NCI-H128 (cell line): Measurements from ENCODE around the gene IGF2R.

ENCODE experiments used
- DNase-seq: peaks from one replicate; lab custom pipeline; 2025; ENCODE audit not compliant: unreplicated experiment; lab: John Stamatoyannopoulos, UW

IGF2R gene

DNA sequence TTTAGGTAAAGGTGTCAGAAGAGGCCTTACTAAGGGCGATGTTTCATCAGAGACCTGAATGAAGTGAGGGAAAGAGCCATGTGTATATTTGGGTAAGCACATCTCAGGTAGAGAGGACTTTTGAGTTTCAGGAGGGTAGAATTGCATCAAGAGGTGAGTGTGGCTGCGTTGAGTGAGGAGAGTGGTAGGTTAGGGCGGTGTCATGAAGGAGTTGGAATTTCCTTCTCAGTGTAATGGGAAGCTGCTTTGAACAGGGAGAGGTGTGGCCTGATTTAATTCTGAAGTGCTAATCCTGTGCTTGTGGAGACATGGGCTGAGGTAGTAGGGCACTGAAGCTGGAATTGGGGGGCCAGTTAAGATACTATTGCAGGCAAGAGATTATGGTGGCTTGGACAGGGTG is 53.9 kb downstream of the IGF2R start:
- DNase-seq, result no peak

DNA sequence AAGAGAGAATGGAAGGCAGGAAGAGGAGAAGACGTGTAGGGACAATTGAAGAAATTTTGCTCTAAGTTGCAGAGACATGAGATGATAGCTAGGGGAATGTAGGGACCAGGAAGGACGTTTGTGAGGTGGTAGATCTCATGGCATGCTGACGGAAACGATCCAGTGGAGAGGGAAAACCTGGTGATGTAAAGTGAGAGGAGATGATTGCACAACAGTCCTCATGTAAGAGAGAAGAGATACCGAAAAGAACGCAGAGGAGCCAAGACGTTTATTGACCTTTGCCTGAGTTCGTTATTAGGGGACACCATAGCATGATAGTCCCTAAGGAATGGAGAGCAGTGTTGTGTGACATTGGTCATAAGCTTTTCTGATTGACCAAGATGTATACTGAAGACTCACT is 55.3 kb downstream of the IGF2R start:
- no peak for DNase-seq

DNA sequence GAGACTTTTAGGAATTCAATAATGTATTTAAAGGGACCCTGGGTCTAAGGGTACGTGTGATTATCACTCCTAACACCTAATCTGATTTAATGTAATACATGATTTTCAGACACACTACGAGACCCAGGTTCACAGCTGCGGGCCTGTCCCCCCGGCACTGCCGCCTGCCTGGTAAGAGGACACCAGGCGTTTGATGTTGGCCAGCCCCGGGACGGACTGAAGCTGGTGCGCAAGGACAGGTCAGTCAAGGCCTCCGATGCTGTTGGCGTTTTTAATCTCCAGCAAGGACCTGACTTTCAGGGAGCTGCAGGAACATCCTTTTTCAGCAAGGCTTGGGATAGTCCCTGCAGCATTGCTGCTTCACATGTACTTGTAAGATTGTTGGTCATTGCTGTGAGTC is 58.2 kb downstream of the IGF2R start:
- DNase-seq, result no peak

DNA sequence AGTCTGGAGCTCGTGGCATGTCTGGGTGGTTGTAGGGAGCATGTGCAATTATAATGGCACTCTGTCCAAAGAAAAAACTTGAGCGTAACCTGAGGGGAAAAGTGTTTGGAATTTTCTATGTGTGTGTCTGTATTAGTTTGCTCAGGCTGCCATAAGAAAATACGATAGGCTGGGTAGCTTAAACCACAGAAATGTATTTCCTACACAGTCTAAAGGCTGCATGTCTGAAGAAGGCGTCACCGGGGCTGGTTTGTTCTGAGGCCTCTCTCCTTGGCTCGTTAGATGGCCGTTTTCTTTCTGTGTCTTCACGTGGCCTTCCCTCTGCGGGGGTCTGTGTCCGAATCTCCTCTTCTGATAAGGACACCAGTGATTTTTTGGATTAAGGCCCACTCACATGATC is 59.0 kb downstream of the IGF2R start:
- no peak for DNase-seq

DNA sequence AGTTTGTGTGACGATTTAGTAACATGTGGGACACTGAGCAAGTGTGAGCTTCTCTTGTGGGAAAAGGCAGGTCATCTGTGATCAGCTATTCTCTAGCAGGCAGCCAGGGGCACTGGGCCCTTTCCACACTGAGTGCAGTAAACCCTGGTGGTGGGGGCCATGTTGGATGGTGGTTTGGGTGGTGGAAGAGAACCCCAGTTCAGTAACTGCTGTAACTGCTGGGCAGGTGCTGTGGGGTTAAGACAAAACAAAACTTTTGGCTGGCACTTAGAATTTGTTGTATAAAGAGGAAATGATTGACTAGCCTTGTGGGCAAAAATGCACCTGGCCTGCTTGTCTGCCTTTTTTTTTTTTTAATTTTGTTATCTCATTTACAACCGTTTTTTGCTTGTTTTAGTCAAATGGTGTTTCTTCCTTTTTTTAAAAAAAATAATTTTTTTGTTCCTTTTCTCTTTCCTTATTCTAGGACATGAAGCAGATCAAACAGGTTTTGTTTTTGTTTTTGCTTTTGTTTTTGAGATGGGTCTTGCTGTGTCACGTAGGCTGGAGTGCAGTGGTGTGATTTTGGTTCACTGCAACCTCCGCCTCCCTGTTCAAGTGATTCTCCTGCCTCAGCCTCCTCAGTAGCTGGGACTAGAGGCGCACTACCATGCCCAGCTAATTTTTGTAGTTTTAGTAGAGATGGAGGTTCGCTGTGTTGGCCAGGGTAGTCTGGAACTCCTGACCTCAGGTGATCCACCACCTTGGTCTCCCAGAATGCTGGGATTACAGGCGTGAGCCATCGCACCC is 59.8 kb downstream of the IGF2R start:
- DNase-seq, result no peak

DNA sequence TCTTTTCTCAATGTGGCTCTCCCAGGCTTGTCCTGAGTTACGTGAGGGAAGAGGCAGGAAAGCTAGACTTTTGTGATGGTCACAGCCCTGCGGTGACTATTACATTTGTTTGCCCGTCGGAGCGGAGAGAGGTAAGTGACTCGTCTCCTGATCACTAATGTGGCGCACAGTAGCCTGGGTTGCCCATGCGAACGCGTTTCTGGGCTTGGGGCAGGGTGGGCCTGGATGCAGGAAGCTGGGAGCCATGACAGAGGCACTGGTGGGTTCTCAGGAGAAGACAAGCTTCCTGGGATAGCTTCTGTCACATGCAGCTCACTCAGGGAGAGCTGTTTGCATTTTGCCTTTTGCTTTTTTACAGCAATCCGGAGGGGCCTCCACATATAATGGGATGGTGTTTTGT is 60.6 kb downstream of the IGF2R start:
- DNase-seq, result no peak

DNA sequence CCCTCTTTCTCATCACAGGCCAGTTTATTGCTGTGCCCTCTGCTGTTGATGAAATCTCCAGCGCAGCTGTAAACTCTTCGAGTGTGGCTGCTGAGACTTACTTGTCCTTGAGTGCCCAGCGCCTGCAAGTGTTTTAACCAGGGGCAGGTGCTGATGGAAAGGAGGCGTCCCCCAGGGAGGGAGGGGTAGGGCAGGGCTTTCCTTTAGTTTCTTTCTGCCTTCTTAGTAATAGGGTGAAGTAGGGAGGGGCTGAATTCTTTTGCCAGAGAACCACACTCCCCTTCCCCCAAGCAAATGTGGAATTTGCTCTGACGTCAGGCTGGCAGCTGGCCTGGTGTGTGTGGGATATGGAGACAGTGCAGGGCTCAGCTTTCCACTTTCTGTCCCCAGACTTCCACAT is 61.2 kb downstream of the IGF2R start:
- peak; percentile 51 for DNase-seq

DNA sequence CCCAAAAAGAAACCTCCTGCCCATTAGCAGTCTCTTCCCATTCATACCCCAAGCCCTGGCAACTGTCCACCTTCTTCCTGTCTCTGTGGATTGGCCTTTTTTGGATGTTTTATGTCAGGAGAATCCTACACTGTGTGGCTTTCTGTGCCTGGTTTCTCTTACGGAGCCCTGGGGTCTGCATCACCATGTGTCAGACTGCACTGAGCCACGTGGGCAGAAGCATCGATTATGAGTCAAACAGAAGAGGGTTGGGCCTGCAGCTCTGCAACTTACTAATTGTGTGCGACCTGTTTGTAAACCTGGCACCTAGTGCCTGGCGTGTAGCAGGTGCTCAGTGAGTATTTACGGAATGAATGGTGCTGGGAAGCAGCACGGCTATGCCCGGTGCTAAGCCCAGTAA is 62.6 kb downstream of the IGF2R start:
- DNase-seq, result no peak

DNA sequence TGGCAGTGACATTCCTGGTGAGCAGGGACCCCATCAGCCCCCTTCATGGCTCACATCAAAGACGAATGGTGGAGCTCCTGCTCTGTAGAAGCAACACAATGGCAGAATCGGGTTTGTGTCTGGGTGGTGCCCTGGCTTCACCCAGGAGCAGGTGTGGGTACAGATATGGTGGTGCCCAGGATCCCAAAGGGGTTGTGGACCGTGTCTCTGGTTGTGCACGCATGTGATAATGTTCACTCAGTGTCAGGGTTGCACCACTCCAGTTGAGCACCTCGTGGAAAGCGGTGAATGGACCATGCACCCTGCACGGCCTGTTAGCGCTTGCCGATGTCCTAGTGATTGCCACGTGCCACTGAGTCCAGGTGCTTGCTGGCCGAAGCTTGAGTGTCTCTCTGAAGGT is 63.0 kb downstream of the IGF2R start:
- DNase-seq, result no peak

DNA sequence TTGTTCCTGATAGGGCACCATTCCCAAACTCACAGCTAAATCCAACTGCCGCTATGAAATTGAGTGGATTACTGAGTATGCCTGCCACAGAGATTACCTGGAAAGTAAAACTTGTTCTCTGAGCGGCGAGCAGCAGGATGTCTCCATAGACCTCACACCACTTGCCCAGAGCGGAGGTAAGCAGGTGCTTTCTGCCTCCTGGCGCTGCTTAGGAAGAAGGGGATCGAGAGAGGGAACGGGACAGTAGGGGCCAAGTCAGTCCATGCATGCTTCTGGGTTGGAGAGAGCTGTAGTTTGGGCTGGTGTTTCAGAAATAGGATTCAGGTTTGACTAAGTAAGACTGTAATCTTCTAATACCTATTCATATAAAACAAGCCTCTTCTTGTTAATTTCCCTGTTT is 63.7 kb downstream of the IGF2R start:
- no peak for DNase-seq

DNA sequence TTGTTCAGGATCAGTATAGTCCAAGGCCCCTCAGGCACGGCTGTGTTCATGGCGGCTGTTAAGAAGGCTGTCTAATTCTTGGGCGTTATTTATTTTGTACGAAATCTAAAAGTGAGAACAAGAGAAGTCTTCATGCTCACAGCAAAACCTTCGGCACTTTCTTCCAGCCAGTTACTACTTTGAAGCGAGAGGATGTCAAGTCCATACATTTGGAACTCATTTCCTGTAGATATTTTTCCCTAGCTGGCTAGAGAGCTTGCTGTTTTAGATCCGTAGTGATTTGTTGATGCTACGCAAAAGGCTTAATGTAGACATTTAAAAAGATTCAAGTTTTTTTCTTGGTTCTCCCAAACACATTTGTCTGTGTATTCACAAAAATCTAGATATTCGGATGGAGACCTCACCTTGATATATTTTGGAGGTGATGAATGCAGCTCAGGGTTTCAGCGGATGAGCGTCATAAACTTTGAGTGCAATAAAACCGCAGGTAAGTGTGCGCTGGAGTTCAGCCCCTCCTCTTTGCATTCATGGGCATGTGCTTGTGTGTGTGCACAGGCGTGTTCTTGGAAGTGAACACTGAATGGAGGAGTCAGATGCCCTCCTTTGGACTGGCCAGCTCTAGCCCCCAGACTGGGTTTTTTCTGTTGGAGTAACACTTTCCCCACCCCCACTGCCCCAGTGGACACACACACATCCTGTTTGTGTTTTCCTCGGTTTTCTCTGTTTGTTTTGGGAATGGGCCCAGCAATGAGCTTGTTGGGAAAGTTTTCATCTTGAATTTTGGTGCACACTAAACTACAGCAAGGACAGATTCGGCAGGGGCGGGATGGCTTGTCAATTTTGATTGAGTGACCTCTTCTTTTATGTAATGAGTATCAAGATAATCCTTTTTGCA is 65.4 kb downstream of the IGF2R start:
- DNase-seq, result no peak

DNA sequence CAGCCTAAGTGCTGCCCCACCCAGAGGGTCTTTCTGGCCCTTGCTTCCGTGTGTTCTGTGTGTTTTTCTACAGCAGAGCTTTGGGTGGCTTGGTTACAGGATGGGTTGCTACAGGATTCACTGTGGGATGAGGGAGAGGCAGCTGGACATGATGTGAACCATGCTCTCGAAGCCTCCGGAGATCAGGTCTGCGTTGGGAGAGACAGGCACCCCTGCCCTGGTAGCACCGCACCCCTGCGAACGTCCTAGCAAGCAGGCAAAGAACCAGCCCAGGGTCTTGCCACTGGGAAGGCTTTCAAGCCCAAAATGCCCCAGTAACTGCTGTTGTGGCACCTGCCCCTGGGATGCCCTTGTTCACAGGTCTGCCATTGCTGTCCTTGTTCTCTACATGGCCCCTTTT is 66.4 kb downstream of the IGF2R start:
- DNase-seq, result no peak

DNA sequence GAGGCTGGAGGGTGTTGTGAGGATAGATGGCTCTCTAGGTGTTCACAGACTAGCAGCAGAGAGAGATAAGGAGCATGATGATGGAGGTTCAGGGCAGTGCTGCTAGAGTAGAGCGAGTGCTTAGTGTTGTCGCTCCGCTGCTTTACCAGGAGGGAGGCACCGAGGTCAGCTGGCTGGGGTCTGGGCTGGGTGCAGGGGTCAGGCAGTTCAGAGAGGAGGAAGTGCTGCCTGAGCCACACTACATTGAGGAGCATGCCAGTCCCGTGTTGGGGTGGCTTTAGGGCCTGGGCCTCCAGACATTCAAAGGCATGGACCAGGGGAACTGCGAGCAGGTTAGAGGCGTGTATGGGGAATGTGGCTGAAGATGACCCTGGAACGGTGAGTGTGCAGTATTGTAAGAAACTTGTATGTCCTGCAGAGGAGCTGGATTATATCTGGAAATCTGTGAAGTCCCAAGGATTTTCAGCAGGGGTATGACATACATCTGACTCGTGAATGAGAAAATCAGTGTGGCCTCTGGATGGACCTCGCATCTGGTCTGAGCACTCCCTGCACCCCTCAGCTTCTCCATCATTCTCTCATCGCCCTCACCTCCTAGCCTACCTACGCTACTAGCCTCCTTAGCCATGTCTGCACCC is 66.9 kb downstream of the IGF2R start:
- no peak for DNase-seq

DNA sequence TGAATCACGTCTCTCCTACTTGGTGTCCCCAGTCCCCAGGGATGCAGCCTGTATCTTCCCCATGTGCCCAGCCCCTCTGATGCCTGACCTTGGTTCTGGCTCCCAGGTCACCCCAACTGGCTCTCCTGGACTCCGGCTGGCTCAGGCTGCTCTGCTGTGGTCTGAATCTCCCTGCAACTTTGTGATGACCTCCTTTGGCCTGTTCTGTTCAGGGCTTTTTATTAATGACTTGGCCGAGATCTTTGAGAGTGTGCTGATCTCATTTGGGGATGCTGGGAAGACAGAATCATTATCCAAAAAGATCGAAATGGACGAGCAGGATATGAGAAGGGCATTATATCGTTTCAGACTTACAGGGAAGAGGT is 67.4 kb downstream of the IGF2R start:
- no peak for DNase-seq

DNA sequence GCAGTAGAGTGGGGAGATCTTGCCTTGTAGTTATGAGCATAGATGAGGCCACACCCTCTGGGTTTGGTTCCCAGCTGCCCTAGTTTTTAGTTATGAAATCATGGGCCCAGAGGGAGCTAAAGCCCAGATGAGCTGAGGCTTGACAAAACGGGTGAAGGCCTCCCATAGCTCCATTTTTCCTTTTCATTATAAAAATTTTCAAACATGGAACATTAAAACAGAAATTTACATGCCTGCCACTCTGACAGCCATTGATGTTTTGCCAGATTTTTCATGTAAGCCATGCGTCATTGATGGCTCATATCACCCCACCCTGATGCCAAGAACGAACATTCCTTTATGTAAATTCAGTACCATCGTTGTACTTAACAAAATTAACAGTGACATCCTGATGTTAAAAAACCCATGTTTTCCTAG is 67.9 kb downstream of the IGF2R start:
- DNase-seq, result no peak

DNA sequence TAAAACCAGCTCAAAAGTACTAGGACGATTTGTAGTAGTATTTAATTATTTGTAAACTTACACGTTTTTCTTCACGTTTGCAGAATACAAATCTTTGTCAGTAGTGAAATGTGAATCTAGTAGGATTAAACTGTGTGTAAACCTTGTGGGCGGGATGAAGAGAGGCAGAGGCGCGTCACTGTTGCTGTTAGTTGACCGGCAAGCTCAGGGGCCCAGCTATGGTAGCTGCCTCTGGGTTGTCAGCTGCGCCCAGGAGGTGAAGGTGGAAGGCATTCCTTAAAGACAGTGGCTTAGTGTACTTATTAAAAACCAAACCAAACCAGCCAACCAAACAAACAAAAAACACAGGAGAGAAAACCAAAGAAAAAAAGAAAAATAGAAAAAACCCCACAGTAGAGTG is 69.6 kb downstream of the IGF2R start:
- no peak for DNase-seq

DNA sequence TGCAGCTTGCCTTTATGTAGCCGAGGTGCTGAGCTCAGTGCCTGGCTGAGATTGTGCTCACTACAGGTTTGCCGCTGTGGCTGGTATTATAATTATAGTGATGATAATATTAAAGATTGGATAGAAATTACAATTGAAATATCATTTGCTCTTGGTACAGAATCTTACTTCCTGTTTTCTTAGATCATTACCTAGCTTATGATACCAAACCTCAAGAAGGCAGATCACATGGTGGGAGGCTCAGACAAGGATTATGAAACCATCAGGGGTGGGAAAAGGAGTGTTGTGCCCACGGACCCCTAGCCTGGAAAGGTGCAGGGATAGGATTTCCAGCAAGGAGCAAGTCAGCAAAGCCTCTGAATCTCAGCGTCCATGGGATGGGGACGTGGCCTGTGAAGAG is 70.6 kb downstream of the IGF2R start:
- no peak for DNase-seq

DNA sequence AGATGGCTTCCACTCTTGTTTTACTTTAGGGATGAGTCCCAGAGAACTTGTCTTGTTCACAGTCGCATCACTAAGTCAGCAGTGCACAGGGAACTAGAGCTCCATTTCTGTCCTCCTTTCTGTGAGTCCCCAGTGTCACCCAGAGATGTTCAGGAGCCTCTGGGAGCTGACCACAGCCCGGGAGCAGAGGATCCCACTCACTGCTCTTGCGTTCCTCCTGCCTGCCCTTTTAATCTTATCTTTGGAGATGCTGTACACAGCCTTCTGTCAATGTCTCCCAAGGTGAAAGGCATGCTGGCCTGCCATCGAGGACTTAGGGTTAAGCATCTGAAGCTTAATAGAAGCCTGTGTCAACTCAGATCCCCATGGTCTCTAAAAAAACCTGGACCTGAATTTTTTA is 71.2 kb downstream of the IGF2R start:
- no peak for DNase-seq

DNA sequence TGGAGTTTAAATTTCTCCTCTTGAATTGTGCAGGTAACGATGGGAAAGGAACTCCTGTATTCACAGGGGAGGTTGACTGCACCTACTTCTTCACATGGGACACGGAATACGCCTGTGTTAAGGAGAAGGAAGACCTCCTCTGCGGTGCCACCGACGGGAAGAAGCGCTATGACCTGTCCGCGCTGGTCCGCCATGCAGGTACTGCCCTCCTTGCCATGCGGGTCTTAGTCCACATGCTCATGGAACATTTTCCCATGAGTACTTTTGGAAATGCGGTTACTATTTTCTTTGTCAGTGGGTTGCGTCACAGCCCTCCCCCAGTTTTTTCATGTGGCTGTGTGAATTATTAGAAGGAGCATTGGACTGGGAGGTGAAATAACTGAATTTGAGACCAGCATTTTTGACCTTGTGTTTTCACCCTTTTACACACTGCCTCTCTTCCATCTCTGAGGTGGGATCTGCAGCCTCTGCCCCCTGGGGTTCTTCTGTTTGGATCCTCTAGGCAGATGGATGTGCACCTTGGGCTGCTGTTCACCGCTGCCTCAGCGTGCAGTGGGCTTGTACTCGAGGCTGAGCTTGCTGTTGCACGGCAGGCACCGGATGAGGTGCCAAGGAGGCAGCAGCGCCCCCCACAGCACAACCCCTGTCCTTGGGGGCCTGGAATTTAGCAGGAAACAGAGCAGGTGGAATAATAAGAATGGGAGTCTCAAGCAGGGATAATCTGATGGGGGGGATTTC is 71.8 kb downstream of the IGF2R start:
- no peak for DNase-seq

DNA sequence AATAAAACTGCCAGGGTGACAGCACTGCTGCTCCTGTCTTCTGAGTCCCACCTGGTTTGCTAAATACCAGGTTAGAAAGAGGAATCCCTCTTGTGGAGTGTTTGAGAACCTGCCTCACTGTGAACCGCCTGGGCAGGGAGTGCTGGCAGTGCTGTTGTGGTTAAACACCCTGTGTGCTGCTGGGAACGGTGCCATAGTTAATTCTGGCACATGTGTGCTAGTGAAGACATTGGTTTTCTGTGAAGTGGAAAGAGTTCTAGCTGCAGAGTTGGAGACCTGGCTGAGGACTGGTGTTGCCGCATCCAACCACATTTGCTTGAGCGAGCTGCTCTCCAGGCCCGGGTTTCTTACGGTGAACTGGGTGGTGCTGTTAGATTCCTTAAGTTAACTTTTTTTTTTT is 72.7 kb downstream of the IGF2R start:
- no peak for DNase-seq

DNA sequence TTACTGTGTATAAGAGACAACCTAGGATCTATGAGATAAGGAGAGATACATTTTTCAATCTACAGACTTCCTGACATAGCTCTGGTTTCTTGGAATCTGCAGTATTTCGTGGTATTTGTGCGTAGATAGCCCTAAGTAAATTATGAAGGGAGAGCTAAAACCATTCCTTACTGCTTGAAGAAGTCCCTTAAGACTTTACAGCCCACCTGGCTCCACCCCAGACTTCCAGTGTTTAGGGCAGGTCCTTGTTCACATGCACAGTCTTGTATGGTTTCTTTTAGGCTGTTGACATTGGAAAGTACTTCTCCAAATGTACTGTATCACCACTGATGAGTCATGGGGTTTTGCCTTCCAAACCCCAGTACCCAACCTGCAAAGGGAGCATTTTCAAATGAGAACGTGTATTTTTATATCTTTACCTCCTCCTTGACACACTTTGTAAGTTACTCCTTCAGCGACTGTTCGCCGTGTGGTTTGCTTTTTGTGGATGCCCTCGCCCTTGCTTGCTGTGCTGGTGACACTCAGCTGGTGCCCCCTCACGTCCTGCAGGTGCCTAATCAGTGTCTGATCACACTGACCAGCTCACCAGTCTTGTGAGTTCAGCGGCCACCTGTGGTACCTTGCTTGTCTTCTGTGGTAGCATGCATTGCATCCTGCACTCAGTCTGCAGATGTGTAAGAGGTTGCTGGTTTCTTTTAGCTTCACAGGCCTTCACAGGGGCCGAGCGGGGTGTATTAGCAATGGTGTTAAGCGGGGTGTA is 73.3 kb downstream of the IGF2R start:
- DNase-seq, result no peak
